Gastroesophageal sphincter (tissue), 3 donors: ENCODE data around the gene ZNF106.

Experiments
- POLR2AphosphoS5 ChIP-seq: sonication (generic); formaldehyde crosslinking; IDR thresholded peaks from one replicate; pipeline ENCODE4 v1.6.1; 2017; ENCODE audit warnings: antibody characterized with exemption
- TF ChIP-seq, protein P1 (sequence below), 4 experiments: fragments of 200-600 bp in 2 of 4; fragments of 450-650 bp in 2 of 4; sonication (generic) in 1 of 4; IDR thresholded peaks; one replicate each; pipeline ENCODE4 v1.5.1; 2017 to 2019; ENCODE audit warnings: antibody characterized with exemption in 4 of 4, mild to moderate bottlenecking in 2 of 4, moderate library complexity in 2 of 4

DNA sequence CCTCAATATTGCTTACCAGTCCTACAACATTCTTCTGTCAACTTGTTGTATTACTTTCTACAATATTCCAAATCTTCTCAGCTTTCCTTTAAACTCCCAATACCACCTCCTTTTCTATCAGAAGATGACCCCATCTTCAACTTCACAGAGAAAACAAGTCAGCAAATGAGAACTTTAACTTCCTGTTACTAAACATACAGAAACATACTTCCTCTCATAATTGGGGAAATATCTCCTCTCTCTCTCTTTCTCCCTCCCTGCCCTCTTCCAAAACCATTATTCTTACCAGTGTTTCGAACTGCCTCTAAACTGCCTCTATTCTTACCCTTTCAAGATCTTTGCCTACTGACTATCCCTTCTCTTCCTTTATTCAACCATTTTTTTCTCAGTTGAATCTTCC is 2.7 kb upstream of the ZNF106 start:
- TF ChIP-seq, protein P1, sequence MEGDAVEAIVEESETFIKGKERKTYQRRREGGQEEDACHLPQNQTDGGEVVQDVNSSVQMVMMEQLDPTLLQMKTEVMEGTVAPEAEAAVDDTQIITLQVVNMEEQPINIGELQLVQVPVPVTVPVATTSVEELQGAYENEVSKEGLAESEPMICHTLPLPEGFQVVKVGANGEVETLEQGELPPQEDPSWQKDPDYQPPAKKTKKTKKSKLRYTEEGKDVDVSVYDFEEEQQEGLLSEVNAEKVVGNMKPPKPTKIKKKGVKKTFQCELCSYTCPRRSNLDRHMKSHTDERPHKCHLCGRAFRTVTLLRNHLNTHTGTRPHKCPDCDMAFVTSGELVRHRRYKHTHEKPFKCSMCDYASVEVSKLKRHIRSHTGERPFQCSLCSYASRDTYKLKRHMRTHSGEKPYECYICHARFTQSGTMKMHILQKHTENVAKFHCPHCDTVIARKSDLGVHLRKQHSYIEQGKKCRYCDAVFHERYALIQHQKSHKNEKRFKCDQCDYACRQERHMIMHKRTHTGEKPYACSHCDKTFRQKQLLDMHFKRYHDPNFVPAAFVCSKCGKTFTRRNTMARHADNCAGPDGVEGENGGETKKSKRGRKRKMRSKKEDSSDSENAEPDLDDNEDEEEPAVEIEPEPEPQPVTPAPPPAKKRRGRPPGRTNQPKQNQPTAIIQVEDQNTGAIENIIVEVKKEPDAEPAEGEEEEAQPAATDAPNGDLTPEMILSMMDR (IDR thresholded peaks at IDR 0.05) = no peak
- no peak for TF ChIP-seq POLR2AphosphoS5
